ENCODE data around the gene P2RX7.

DNA sequence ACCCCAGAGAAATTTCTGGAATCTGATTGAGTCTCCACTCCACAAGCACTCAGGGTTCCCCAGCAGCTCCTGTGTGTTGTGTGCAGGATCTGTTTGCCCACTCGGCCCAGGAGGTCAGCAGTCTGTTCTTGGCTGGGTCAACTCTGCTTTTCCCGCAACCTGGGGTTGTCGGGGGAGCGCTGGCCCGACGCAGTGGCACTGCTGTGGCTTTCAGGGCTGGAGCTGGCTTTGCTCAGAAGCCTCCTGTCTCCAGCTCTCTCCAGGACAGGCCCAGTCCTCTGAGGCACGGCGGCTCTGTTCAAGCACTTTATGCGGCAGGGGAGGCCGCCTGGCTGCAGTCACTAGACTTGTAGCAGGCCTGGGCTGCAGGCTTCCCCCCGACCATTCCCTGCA, 100.9 kb downstream of the P2RX7 start:
- TF ChIP-seq, protein P1, sequence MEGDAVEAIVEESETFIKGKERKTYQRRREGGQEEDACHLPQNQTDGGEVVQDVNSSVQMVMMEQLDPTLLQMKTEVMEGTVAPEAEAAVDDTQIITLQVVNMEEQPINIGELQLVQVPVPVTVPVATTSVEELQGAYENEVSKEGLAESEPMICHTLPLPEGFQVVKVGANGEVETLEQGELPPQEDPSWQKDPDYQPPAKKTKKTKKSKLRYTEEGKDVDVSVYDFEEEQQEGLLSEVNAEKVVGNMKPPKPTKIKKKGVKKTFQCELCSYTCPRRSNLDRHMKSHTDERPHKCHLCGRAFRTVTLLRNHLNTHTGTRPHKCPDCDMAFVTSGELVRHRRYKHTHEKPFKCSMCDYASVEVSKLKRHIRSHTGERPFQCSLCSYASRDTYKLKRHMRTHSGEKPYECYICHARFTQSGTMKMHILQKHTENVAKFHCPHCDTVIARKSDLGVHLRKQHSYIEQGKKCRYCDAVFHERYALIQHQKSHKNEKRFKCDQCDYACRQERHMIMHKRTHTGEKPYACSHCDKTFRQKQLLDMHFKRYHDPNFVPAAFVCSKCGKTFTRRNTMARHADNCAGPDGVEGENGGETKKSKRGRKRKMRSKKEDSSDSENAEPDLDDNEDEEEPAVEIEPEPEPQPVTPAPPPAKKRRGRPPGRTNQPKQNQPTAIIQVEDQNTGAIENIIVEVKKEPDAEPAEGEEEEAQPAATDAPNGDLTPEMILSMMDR (IDR thresholded peaks at IDR 0.05 in 4 of 5, conservative IDR thresholded peaks at IDR 0.05 in 1 of 5): no peak
- no peak for TF ChIP-seq POLR2A (IDR thresholded peaks at IDR 0.05)

Measured in gastrocnemius medialis (tissue), 4 donors.